NCI-H82 treated with DMSO at 0.1 percent for 48 hours (cell line): Measurements from ENCODE around the gene ZNF648.
"Not testable (repeated sequence)": the region's sequence is repeated elsewhere in the genome, so short reads cannot be mapped to it uniquely, and the experiment has no call there.

Experiments
- DNase-seq: peaks from one replicate; lab custom pipeline; 2025; ENCODE audit not compliant: unreplicated experiment; lab: John Stamatoyannopoulos, UW

The ZNF648 gene

DNA sequence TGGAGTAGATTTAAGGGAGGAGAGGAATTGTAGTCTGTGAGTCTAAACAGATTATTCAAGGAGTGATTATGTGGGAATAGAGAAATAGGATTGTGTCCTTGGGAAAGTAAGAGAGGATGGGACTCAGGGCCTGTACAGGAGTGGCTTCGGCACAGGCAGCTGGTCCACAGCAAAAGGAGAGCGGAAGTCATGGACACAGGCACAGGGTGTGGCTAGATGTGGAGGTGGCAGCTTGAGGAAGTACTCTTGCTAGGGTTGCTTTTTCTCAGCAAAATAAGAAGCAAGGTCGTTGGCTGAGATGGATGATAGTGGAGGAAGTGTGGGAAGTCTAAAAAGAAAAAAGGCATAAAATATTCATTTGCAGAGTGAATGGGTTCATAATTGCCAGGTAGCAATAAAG, 18.5 kb upstream of the ZNF648 start:
- DNase-seq: peak; percentile 12

DNA sequence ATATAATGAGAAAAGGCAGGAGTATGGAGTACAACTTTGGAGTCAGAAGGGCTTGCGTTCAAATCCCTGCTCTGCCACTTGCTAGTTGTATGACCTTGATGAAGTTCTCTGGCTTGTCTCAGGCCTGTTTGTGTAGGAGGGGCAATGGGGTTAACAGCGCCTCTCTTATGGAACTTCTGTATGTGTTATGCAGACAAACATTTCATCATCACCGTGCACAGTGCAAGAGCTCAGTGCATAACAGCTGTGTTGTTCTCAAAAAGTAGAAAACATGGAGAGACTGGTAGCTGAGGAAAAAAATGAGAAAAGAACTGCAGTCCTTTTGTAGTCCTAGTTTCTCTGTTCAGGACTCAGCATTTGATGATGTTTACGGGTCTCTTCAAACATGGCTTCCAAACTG, 10.4 kb upstream of the ZNF648 start:
- DNase-seq: no peak

DNA sequence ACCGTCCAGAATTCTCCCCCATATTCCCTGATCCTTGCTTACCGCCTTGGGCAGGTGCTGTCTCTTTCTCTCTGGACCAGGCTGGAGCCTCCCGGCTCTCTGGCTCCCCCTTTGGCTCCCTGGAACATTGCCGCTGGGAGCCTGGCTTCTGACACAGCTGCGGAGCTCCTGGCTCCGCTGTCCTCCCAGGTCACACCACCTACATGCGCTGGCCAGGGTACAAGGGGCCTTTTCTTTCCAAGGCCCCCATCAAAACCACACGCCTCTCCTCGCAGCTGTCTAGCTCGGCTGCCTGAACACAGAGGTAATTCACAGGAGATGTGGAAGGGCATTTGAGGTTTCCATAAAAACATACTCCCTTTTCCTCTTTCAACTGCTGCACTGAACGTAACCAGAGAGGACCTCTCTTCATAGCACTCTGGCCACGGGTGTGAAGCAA, 7.5 kb upstream of the ZNF648 start:
- DNase-seq: peak; percentile 58

DNA sequence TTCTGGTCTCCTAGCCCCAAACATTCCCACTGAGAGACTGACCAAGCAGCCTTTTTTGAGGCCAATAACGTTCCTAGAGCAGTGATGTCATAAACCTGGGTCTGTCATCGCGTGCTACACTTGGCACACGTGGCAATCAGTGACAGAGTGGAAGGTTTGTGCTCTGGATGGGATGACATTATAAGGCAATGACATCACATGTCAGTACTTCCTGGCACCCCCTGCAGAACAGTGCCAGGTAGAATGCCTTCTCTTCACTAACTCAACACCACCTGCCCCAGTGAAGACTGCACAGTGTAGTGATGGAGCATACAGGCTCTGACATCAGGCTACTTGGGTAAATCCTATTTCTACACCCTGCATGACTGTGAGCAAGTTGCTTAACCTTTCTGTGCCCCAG, 5.4 kb upstream of the ZNF648 start:
- no peak for DNase-seq

DNA sequence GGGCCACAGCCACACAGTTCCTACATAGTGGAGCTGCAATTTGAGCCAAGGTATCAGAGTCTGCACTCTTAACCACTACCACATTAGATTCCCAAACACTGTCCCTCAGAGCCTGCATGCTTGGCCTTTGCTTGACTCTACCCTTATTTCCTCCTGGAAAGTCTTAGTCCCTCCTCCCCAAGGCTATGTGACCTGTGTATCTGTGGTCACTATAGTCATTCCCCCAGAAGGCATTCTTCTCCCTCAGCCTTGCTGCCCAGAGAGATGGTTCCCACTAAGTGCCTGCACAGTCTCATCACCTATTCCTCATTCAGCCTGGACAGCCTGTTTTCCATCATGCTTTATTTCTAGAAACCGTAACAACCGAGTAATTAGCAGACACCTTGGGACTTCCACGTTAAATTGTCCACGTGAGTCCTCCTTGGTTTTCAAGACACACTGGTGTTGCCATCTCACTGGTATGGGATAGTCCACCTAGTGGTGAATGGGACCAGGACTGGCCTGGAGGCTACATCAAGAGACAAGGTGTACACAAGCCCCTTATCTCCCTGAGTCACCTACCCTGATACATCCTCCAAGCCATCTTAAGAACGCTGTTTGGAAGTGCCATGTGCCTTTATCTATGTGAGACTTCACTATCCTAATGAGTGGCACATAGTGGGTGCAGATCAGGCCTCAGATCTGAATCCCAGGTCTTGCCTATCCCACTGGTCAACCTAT, 3.8 kb upstream of the ZNF648 start:
- no peak for DNase-seq

DNA sequence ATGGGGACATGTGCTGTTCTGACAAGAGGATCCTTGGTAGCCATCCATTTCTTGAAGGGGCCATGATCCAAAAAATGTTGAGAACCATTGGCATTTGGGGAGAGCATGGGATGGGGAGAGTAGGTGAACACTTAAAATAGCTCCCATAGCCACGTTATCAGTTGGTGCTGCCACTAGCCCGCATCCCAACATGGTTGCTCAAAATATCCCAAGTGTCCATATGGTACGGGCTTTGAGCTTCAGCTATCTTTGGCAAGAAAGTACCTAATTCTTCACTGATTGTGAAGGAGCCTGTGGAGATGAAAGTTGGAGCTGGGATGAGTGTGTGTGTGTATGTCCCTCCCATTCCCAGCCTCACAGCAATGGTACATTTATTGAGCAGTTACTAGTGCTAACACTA, 3.1 kb upstream of the ZNF648 start:
- no peak for DNase-seq

DNA sequence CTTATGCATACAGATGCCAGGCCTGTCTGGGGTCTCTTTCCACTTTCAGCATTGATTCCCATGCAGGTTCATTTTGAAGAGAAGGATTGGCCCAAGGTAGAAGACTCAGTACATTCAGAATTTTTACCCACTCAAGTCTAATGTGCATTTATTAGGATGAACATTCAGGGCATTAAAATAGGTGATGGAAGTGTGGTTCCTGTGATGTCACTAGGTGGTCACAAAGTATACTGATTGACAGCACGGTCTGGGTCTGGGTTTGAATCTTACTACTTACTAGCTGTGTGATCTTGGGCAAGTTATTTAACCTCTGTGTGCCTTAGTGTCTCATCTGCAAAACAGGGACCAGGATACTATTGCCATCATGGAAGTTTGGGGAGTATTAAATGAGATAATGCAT, 711 bp upstream of the ZNF648 start:
- DNase-seq: no peak

DNA sequence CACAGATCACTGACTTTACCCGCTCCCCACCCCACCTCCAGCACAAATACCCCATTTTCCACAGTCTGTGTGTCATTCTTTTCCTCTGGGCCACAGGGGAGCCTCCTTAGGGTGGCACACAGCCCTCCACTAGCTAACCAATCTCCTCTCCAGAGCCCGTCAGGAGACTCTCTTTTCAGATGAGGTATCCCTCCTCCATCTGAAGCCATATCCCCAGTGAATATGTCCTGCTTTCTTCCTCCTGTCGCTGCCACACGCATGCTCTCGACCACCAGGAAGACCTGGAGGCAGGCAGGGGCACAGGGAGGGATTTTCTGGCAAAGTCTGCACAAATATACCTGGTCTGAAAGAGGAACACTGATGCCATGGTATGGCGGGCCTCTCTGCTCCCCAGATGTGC, 635 bp downstream of the ZNF648 start:
- no peak for DNase-seq

DNA sequence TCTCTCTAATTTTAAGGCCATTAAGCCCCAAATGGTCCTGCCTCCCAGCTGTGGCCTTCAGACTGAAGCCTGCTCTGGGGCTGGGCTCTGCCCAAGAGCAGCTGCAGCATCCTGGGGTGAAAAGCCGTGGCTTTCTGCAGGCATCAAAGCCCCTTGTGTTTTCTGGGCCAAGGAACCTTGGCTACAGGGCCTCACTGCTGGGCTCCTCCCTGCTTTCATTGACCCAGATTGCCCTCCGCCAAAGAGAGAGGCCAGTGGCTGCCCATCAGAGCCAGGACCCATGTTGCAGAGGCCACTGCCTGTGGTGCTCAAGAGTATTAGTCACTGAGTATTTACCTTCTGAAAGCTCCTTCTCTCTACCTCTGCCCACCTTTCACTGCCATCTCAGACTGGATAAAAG, 1.6 kb downstream of the ZNF648 start:
- no peak for DNase-seq

DNA sequence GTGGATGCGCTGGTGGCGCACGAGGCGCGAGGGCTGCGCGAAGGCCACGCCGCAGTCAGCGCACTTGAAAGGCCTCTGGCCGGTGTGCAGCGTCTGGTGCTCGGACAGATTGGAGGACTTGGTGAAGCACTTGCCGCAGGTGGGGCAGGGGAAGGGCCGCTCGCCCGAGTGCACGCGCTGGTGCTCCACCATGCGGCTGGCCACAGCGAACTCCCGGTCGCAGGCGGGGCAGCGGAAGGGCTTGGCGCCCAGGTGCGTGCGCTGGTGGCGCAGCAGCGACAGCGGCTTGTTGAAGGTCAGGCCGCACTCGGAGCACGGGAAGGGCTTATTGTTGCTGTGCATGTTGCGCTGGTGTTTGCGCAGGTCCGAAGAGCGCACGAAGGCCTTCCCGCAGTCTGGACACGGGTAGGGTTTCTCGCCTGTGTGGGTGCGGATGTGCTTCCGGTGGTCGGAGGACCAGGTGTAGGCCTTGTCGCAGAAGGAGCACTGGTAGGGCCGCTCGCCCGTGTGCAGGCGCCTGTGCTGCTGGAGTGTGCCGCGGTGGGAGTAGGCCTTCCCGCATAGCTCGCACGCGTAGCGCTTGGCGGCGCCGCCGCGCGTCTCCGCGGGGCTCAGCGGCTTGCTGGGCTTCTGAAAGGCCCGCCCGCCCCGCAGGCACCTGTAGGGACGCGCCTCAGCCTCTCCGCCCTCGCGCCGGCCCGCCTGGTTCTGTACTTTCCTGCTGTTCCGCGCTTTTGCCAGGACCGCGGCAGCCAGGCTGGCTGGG, 4.7 kb downstream of the ZNF648 start:
- no peak for DNase-seq

DNA sequence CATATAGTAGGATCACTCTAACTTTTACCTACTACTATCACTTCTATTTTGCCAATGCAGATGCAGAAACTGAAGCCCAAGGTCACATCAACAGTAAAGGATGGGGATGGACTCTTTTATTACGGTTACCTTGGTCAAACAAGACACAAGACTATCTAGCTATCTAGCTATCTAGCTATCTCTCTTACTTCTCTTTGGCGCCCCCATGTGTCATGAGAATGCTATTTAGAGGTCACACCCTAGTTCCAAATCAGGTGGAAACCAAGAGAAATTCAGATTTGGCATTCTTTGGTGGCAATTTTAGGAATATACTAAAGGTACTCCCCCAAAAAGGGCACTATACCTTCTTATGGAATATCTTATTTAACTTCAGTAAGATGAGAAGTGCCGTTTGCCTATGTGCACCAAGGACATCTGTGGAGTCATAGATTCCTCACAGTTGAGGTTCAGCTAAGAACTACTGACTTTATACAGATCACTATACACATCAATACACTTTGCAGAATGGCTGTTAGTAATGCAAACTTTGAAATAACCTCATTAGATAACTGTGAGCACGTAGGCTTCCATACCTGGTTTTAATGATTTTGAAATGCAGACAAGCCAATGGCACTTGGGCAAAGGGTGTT, 6.7 kb downstream of the ZNF648 start:
- DNase-seq: peak; percentile 20

DNA sequence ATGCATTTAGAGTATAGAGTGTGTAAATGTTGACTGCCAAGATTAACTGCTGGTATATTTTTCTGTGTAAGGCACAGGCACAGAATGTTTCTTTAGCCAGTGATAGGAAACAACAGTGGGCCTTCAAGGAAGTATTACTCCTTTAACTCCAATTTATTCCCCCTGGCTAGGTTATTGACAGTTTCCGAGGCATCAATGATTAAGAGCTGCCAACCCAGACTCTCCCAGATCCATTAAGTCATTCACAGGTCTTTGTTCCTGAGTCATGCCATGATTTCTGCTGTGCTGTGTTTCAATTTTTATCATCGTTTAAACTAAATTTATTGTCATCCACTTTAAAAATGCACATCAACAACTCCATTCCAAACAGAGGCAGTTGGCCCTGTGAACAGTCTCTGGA, 9.2 kb downstream of the ZNF648 start:
- no peak for DNase-seq

DNA sequence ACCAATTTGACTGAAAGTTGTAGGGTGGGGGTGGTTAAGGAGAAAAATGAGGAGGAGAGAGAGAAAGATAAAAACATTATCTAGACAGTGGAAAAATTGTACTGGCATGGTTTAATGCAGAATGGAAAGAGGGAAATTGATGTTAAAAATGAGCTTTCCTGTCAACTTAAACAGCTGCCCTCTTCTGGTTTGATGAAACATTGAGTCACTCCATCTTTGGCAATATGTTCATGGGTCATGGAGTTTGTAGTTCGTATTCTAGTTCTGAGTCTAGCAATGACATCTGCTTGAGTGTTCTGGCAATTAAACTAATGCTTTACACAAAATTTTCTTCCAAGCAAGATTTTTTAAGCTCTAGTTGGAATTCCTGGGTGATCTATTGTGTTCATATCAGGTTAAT, 9.6 kb downstream of the ZNF648 start:
- DNase-seq: no peak

DNA sequence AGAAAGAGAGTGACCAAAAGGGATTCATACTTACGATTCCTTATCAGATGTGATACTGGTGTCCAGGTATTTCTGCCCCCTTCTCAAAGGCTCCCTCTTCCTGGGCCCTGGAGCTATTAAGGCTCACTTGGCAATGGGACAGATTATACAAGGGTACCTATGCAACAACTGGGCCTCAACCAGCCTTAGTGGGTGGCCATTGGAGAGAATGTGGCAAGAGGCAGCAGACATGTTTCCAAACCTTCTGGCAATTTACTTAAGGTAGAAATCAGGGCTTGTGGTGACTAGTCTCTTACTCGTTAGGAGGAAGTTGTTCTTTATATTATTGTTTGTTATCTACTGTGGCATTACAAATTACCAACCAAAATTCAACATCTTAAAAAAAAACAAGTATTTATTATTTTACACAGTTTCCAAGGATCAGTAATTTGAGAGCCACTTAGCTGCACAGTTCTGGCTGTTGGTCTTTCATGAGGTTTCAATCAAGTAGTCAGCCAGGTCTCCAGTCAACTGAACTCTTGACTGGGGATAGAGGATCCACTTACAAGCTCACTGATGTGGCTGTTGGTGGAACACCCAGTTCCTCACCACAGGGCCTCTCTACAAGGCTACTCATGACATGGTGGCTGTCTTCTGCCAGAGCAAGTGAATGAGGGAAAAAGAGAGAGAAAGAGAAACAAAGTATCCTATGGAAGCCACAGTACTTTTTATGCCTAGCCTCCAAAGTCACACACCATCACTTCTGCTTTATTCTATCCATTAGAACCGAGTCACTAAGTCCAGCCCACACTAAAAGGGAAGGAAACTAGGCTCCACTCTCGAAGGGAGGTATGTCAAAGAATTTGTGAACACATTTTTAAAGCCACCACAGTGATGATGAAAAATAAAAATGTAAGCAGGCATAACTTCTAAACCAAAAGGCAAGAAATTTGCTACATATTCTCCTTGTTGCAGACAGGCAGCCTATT, 10.7 kb downstream of the ZNF648 start:
- no peak for DNase-seq

DNA sequence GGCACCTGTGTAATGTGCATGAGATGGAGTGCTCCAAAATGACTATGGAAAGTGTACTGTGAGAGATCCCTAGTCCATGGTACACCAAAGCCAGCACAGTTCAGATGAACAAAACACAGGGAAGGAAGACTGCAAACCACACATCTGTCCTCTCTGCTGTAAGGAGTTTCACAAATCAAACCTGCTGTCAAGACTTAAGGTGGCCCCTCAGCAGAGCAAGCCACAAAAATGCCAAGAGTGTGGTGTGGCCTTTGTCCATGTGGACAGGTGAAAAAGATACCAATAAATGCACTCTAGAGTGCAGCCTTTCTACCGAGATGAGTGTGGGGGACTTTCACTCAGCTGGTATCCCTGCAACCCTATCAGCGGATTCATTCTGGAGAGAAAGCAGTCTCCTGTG, 12.9 kb downstream of the ZNF648 start:
- no peak for DNase-seq

DNA sequence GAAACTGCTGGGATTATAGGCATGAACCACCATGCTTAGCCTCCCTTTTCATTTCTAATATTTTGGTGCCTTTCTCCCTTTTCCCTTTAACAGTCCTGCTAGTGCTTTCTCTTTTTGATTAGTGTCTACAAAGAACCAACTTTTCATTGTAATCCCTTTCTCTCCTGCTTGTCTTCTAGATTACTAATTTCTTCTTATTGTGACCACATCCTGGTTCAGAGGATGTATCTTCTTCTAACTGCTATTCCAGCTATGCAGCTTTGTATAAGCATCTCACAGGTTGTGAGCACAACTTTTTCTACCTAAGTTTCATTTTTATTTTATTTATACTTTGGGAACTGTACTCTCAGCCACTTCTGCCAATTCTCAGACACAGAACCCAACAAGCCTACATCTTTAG, 14.7 kb downstream of the ZNF648 start:
- DNase-seq: no peak

DNA sequence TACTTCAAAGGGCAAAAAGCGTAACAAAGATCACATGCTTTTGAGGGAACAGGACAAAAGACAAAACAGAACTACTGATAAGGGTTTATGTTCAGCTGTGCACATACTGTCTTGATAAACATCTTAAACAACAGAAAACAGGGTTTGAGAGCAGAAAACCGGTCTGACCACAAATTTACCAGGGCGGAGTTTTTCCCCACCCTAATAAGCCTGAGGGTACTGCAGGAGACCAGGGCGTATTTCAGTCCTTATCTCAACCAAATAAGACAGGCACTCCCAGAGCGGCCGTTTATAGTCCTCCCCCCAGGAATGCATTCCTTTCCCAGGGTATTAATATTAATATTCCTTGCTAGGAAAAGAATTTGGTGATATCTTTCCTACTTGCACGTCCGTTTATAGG, 16.0 kb downstream of the ZNF648 start:
- not testable (repeated sequence) for DNase-seq

DNA sequence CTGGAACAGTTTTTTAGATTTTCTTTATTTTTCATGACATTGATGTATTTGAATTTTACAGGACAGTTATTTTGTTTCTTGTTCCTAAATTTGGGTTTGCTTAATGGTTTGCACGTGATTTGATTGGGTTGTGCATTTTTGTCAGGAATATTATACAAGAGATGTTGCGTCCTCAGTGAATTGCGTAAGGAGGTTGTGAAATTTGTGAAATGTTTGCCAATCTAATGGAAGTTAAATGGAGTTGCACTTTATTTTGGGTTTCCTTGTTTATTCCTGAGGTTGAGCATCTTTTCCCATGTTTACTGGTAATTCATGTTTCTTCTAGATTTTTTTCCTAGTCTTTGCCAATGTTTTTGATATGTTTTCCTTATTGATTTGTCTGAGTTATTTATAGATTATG, 19.9 kb downstream of the ZNF648 start:
- no peak for DNase-seq

DNA sequence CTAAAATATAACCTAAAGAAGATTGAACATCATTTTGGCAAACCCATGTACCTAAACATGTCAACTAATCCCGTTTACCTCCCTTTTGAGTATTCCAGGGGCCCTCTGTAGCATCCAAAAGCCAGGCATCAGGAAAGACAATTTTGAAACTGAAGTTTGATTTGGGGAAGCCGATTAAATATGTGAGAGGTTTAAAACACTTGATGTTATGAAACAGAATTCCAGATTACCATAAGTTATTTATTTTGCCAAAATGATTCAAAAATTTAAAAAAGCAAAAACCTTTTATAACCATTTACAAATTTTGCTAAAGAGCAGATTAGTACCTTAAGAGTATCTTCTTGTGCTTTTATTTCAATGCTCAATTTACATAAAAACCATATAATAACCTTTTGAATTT, 23.3 kb downstream of the ZNF648 start:
- DNase-seq: no peak

DNA sequence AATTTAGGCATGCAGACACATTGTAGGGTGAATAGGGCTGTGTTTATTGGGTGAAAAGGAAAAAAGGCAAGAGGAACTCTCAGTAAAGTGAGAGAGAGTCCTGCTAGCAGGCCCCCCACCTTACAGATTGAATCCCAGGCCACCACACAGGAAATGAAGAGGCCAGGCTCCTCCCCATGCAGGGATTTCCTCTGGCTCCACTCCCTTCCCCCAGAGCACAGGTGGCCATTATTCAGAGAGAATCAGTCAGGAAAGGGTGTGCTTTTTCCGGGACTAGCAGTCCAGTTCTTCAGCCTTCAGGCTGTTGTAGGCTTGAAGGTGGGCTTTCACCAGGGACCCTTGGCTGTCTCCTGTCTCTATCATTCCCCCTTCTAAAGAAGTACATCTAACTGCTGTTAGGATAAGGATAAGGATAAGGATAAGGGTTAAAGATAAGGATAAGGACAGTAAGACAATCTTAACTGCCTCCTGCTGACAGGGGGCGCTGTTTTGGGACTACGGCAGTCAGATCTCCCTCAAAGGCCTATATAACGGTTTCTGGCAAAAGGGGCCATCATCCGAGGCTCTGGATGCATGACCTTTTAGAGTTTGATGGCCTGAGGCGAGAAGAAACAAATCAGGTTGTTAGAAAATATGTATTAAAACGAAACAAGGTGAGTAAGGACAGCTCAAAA, 26.3 kb downstream of the ZNF648 start:
- no peak for DNase-seq

DNA sequence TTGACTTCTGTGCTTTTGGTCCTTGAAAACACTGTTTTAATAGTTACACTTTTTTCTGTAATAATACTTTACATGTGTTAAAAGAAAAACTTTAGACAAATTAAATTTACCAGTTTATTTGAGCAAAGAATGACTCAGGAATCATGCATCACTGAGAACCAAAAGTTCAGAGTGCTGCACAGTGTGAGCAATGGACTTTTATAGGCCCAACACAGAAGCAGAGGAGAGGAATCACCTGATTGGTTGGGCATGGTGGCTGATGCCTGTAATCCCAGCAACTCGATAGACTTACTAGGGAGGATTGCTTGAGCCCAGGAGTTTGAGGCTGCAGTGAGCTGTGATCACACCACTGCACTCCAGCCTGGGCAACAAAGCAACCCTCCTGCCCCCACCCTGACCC, 29.3 kb downstream of the ZNF648 start:
- no peak for DNase-seq
